Stimulated activated CD8-positive, alpha-beta memory T cell treated with anti-CD3 and anti-CD28 coated beads, Interleukin-4, amount 100 ng/mL, for 48 hours (primary cell): ENCODE measurements around the gene DLST.
A peak's percentile ranks its signal among the peaks of the same experiment; 100 is the strongest.

Source experiments
- DNase-seq: peaks from one replicate; pipeline ENCODE4 v3.0.0-alpha.2; 2020

The DLST gene

GRCh38 chr14:74860899-74861733 lies 20.6 kb upstream of the DLST start:
- DNase-seq, result peak; percentile 99

GRCh38 chr14:74861734-74862090 lies 20.0 kb upstream of the DLST start:
- no peak for DNase-seq

- DNase-seq, result no peak
Measured at GRCh38 chr14:74863274-74863673, 18.4 kb upstream of the DLST start.

GRCh38 chr14:74864198-74864597 lies 17.5 kb upstream of the DLST start:
- no peak for DNase-seq

- no peak for DNase-seq
Measured at GRCh38 chr14:74865156-74865555, 16.6 kb upstream of the DLST start.

- peak; percentile 23 for DNase-seq
Measured at GRCh38 chr14:74866708-74867389, 14.9 kb upstream of the DLST start.

- peak; percentile 73 for DNase-seq
Measured at GRCh38 chr14:74867673-74868072, 14.0 kb upstream of the DLST start.

GRCh38 chr14:74868739-74869138 lies 13.0 kb upstream of the DLST start:
- no peak for DNase-seq

GRCh38 chr14:74871819-74872218 lies 9.9 kb upstream of the DLST start:
- no peak for DNase-seq

GRCh38 chr14:74875204-74875603 lies 6.5 kb upstream of the DLST start:
- no peak for DNase-seq

- peak; percentile 54 for DNase-seq
Measured at GRCh38 chr14:74875941-74876913, 5.5 kb upstream of the DLST start, which contains the start of gene PROX2. TSS of gene PROX2 (minus strand) at chr14:74876145. CDS start at chr14:74863834, 12,311 bp downstream.

- DNase-seq, result no peak
Measured at GRCh38 chr14:74879427-74880182, 2.1 kb upstream of the DLST start.

- DNase-seq, result peak; percentile 65
Measured at GRCh38 chr14:74882103-74882920, 596 bp downstream of the DLST start.

- no peak for DNase-seq
Measured at GRCh38 chr14:74886001-74886400, 4.3 kb downstream of the DLST start.

GRCh38 chr14:74888164-74889158 lies 6.7 kb downstream of the DLST start:
- DNase-seq, result no peak

GRCh38 chr14:74890262-74890661 lies 8.5 kb downstream of the DLST start:
- DNase-seq, result no peak

- no peak for DNase-seq
Measured at GRCh38 chr14:74891870-74892269, 10.2 kb downstream of the DLST start.

GRCh38 chr14:74892745-74893144 lies 11.0 kb downstream of the DLST start:
- DNase-seq, result no peak

- DNase-seq, result no peak
Measured at GRCh38 chr14:74893614-74894091, 11.9 kb downstream of the DLST start.

- DNase-seq, result no peak
Measured at GRCh38 chr14:74896400-74896799, 14.7 kb downstream of the DLST start.
